GM19395 (cell line): ENCODE results near the gene TIMM23.

Experiments
- ATAC-seq: cut with Tn5 transposase; IDR thresholded peaks from one replicate; pipeline ENCODE4 v1.9.1; 2021; ENCODE audit warnings: mild to moderate bottlenecking, moderate library complexity; ENCODE audit not compliant: unreplicated experiment

The TIMM23 gene

GRCh38 chr10:46052057-46052790 lies 79.9 kb downstream of the TIMM23 start:
- no peak for ATAC-seq

GRCh38 chr10:46052791-46053375 lies 80.6 kb downstream of the TIMM23 start:
- ATAC-seq: no peak
